Fibroblast of the aortic adventitia (primary cell): Measurements from ENCODE around the gene LMTK2. TPM values are rescaled to one million over a fixed set of nuclear protein-coding genes. Genes with fewer than 3 reads are reported as not detected.

Experiments used
- DNase-seq: peaks from one replicate; pipeline ENCODE4 v3.0.0-alpha.2; 2010; ENCODE audit warnings: low read depth
- H3K4me3 ChIP-seq: 2 replicates; pipeline ENCODE4 v1.5.1; 2011; ENCODE audit warnings: low read depth, mild to moderate bottlenecking, control low read depth, low read length, moderate library complexity
- CTCF ChIP-seq: IDR thresholded peaks from 2 replicates; pipeline ENCODE4 v1.5.1; 2011; ENCODE audit warnings: mild to moderate bottlenecking, low read length, control low read depth, inconsistent platforms; ENCODE audit not compliant: insufficient read depth
- total RNA-seq: library from RNA; depleted of rRNA; stranded (reverse); fragments of >200 nt; gene quantifications from 2 replicates; pipeline ENCODE4 v1.2.3, GENCODE V29; 2012; ENCODE audit warnings: low replicate concordance

The LMTK2 gene
- total RNA-seq, 1 donor, result 10.8 TPM

- no peak overlapping the region for H3K4me3 ChIP-seq
- DNase-seq, result no peak
- TF ChIP-seq CTCF, result no peak
These were observed 105.2 kb downstream of the LMTK2 start for GRCh38 chr7:98211676-98212531.

DNA sequence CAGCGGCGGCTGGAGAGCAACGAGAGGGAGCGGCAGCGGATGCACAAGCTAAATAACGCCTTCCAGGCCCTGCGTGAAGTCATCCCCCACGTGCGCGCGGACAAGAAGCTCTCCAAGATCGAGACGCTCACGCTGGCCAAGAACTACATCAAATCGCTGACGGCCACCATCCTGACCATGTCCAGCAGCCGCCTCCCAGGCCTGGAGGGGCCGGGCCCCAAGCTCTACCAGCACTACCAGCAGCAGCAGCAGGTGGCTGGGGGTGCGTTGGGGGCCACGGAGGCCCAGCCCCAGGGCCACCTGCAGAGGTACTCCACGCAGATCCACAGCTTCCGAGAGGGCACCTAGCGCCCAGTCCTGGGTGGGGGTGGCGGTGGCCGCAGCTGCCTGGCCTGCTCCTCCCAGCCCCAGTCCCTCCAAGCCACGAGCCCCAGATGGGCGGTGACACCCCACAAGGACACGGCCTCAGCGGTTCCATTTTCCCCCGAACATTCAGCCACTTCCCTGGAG lies 105.9 kb downstream of the LMTK2 start:
- H3K4me3 ChIP-seq, result no peak overlapping the region
- no peak for DNase-seq
- TF ChIP-seq CTCF, result no peak

DNA sequence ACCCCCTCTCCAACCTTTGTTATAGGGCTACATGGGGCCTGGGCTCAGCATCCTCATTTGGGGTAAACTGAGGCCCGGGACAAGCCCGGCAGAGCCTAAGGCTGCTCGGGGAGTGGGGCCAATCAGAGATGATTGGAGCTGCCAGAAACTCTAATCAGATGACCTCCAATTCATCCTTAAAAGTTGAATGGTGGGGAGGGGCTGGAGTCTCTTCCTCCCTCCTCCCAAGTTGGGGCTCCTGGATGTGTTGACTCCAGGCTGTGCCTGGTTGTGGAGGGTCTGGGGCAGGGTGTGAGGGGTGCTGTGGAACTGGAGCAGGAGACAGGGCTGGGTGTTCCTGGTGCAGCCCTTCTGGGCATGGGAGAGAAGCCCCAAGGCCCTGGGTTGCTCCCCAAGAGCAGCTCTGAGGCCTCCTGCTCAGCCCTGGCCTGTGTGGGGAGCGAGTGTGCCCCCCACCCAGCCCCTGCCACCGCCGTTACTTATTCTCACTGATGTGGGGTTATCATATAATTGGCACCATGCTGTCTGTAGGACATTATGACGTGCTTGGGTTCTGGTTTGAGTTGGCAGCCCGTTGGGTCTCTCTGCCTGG lies 106.7 kb downstream of the LMTK2 start:
- TF ChIP-seq CTCF, result no peak
- H3K4me3 ChIP-seq, result no peak overlapping the region

GRCh38 chr7:98213888-98214810 lies 107.5 kb downstream of the LMTK2 start:
- TF ChIP-seq CTCF, result no peak
- H3K4me3 ChIP-seq, result no peak overlapping the region
- no peak for DNase-seq

More for the DNA sequence above, 106.7 kb downstream of the LMTK2 start:
- no peak for DNase-seq

DNA sequence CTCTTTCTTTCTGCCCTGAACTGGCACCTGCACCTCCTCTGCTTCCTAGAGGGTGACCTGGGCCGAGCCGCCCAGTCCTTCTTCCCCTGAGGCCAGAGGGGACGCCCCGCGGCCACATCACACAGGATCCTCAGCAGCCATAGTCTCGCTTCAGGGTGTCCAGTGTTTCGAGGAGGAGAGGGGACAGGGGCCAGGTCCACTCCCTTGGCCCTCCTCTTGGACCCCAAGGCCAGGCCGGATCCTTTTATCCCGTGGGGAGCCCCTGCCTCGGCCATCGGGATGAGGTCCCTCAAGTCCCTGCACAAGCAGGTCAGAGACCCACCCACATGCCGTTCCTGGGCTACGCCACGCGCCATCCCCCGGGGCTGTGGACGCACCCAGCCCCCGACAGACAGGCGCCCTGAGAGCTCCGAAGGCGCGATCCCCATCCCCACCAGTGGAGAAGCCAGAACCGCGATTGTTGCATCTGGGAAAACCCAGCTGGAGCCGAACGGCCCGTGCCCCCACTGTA lies 108.2 kb downstream of the LMTK2 start:
- no peak for TF ChIP-seq CTCF
- no peak overlapping the region for H3K4me3 ChIP-seq
- DNase-seq, result no peak

GRCh38 chr7:98215561-98216495 lies 109.2 kb downstream of the LMTK2 start:
- no peak for TF ChIP-seq CTCF
- no peak for DNase-seq

More at GRCh38 chr7:98215561-98216495, 109.2 kb downstream of the LMTK2 start:
- no peak overlapping the region for H3K4me3 ChIP-seq
